Regular cardiac myocyte (primary cell): ENCODE data around the gene CX3CL1. TPM values are rescaled to one million over a fixed set of nuclear protein-coding genes. Genes with fewer than 3 reads are reported as not detected.

Experiments used
- total RNA-seq: library from RNA; depleted of rRNA; stranded (reverse); fragments of >200 nt; gene quantifications from 2 replicates; pipeline ENCODE4 v1.2.3, GENCODE V29; 2014

The CX3CL1 gene
- 0.19 and 1.4 TPM in 2 replicates for total RNA-seq

DNA sequence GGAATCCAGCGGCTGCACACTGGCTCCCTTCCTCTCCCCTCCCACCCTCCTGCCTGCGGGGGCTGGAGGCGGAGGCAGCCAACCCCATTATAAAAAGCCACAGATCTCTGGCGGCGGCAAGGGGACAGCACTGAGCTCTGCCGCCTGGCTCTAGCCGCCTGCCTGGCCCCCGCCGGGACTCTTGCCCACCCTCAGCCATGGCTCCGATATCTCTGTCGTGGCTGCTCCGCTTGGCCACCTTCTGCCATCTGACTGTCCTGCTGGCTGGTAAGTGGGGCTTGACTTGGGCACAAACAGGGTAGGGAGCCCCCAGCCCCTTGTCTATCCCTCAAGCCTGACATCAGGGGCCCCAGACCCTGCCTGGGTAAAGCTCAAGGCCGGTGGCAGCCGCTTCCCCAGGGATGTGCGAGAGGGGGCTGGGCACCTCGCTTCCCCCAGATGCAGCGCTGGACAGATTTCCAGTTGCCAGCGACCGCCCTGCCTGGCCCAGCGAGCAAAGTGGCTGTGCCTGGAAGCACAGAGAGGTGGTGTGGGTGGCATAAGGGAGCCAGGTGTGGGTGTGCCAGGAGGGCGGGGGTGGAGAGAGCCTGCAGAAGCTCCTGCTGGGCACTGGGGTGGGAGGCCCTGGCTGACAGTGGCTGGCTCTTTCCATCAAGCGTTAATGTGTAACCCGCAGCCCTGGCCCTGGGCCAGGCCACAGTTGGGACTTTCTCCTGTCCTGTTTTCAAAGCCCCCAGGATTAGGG is at the start of gene CX3CL1:
CX3CL1 (plus strand) TSS at position 119 of the 745 bp plus-strand sequence; CDS start at position 198, 79 bp downstream.

DNA sequence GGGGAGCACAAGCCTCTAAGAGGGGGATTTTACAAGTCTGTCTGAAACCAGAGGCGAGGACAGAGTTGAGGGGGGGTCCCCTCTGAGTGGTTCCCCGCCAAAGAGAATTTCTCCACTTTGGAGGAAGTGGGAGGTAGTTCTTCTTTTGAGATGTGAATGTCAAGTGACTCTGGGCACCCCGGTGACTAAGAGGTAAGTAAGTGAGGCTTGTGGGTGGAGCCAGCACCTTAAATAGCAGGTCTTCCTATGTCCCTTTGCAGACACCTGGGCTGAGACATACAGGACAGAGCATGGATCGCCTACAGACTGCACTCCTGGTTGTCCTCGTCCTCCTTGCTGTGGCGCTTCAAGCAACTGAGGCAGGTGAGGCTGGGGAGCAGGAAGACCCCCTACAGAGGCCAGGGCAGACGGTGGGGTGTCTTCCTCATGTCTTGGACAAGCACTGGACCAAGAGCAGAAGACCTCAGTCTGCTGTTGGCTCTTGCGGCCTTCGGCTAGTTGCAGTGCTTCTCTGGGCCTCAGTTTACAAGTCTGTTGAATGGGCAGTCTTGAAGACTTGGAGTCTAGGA is 13.7 kb upstream of the CX3CL1 start, which contains the start of gene CCL22:
CCL22 (plus strand) TSS at position 257 of the 569 bp plus-strand sequence; CDS start at position 291, 34 bp downstream.

DNA sequence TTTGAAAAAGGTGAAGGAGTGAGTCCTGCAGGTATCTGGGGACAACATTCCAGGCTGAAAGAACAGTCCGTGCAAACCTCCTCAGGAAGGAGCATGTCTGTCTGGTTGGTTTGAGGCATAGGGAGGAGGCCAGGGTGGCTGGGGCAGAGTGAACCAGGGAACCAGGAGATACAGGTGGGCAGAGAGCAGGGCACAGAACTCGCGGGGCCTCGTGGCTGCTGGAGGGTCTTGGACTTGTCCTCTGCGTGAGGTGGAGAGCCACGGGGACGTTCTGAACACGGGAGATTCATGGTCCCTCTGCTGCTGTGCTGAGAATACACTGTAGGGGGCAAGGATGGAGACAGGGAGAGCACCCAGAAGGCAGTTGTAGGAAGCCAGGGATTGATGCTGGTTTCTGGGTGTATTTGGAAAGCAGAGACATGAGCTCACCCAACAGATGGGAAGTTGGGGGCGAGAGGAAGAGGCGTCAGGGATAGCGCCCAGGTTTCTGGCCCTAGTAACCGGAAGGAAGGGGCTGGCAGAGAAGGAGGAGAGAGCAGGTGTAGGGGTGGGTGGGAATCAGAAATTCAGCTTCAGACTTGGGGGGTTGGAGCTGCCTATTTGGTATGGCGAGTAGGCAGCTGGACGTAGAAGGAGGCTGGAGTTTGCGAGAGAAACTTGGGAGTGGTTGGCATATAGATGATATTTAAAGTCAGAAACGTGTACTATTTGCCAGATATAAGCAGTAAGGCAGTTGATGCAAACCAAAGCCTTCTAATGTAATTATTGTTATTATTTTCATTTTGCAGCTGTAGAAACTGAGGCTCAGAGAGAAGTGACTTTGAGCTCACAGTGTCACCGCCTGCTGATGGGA is 31.9 kb downstream of the CX3CL1 start, which contains the start of gene CCL17:
CCL17 (plus strand) TSS at position 803 of the 853 bp plus-strand sequence. CDS start 9,166 bp downstream, outside the sequence.

Other genes with a start within 250 kb of the CX3CL1 start
- 63.4 and 89.0 TPM in 2 replicates for gene PSME3IP1, start 186.5 kb upstream of the CX3CL1 start, total RNA-seq
- 35.8 and 48.5 TPM in 2 replicates for gene RSPRY1, start 186.2 kb upstream of the CX3CL1 start, total RNA-seq
- 77.8 and 78.9 TPM in 2 replicates for gene ARL2BP, start 127.2 kb upstream of the CX3CL1 start, total RNA-seq
- gene PLLP, start 87.8 kb upstream of the CX3CL1 start, total RNA-seq = under 0.01 TPM in 1 of 2 replicates, not detected in the other
- gene CCL22, start 13.7 kb upstream of the CX3CL1 start, total RNA-seq = not detected in 2 replicates
- gene CCL17, start 32.3 kb downstream of the CX3CL1 start, total RNA-seq = not detected in 2 replicates
- 37.2 and 41.8 TPM in 2 replicates for gene CIAPIN1, start 74.9 kb downstream of the CX3CL1 start, total RNA-seq
- gene COQ9, start 75.0 kb downstream of the CX3CL1 start, total RNA-seq = 33.8 and 43.5 TPM in 2 replicates
- gene POLR2C, start 90.2 kb downstream of the CX3CL1 start, total RNA-seq = 113 and 150 TPM in 2 replicates
- gene DOK4, start 114.0 kb downstream of the CX3CL1 start, total RNA-seq = 33.8 and 47.7 TPM in 2 replicates
- 12.7 and 20.3 TPM in 2 replicates for gene CCDC102A, start 164.1 kb downstream of the CX3CL1 start, total RNA-seq
- gene ADGRG5, start 170.2 kb downstream of the CX3CL1 start, total RNA-seq = not detected in 2 replicates